ENCODE data around the gene FMNL2.

The FMNL2 gene

DNA sequence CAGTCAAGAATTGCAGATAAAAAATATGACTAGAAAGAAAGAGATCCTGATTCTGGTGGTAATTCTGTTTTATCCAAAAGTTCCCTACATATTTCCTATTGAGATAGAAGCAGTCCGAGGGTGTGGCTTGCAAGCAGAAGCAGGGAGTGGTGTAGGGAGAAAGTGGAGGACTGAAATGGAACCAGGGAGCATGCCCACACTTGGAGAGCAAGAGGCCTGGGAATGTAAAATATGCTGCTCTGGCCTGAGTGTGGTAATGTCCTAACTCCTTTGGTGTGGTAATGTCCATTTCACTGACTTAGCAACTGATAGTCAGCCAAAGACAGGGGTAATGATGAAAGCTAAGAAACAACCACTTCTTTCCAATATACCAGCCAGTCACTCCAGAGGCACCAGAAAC lies 30.1 kb upstream of the FMNL2 start:
- no peak overlapping the region for H2AFZ ChIP-seq (ENCODE audit: low read length)
- H3F3A ChIP-seq (ENCODE audit: insufficient read depth, low read length) = no peaks in the 10 kb centered on the region
- H3K4me1 ChIP-seq (ENCODE audit: low read length) = no peaks in the 10 kb centered on the region
- no peaks in the 10 kb centered on the region for H4K20me1 ChIP-seq (ENCODE audit: insufficient read depth, low read length)
- H3K4me3 ChIP-seq (ENCODE audit: low read length) = no peak overlapping the region
- TF ChIP-seq, protein P1, sequence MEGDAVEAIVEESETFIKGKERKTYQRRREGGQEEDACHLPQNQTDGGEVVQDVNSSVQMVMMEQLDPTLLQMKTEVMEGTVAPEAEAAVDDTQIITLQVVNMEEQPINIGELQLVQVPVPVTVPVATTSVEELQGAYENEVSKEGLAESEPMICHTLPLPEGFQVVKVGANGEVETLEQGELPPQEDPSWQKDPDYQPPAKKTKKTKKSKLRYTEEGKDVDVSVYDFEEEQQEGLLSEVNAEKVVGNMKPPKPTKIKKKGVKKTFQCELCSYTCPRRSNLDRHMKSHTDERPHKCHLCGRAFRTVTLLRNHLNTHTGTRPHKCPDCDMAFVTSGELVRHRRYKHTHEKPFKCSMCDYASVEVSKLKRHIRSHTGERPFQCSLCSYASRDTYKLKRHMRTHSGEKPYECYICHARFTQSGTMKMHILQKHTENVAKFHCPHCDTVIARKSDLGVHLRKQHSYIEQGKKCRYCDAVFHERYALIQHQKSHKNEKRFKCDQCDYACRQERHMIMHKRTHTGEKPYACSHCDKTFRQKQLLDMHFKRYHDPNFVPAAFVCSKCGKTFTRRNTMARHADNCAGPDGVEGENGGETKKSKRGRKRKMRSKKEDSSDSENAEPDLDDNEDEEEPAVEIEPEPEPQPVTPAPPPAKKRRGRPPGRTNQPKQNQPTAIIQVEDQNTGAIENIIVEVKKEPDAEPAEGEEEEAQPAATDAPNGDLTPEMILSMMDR (IDR thresholded peaks at IDR 0.05; ENCODE audit: low read length) = no peak
- no peak for TF ChIP-seq EZH2 (optimal IDR thresholded peaks at IDR 0.05; ENCODE audit: low read depth, low read length)
- TF ChIP-seq EZH2phosphoT487 (IDR thresholded peaks at IDR 0.05; ENCODE audit: low read length) = no peak
- no peaks in the 10 kb centered on the region for H3K9me2 ChIP-seq (replicated peaks; ENCODE audit: insufficient read depth, low read length)
- no peaks in the 10 kb centered on the region for H3K36me3 ChIP-seq (replicated peaks; ENCODE audit: insufficient read depth, low read length)
- no peaks in the 10 kb centered on the region for H3K9me3 ChIP-seq (replicated peaks; ENCODE audit: insufficient read depth, low read length)
- H3K4me2 ChIP-seq (ENCODE audit: low read depth, low read length) = no peak overlapping the region
- H3K79me2 ChIP-seq (ENCODE audit: low read length) = no peaks in the 10 kb centered on the region
- H3K9ac ChIP-seq (ENCODE audit: low read length) = no peak overlapping the region
- no peak for DNase-seq
- no peaks in the 10 kb centered on the region for H3K27me3 ChIP-seq (replicated peaks; ENCODE audit: insufficient read depth, low read length)
- H3K27ac ChIP-seq (ENCODE audit: low read length) = no peak overlapping the region

DNA sequence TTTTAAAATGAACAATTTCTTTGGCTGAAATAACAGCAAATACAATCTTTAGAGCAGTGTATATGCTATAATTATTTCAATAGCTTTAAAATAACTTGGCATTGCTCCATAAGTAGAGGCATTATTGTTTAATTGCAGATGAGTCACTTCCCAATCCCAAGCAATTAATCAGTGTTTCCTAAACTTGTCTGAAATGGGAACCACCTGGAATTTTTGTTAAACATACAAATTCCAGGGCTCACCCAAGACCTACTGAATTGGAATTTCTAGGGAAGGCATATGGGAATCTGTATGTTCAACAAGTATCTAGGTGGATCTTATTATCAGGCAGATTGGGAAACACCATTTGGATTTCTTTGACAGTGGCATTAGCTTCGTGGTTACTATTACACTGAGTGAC lies 27.1 kb upstream of the FMNL2 start:
- Histone ChIP-seq H3K9me3 (replicated peaks; ENCODE audit: insufficient read depth, low read length) (no peaks in the 10 kb centered on the region), H3K9me2 (replicated peaks; ENCODE audit: insufficient read depth, low read length) (no peaks in the 10 kb centered on the region), H3K36me3 (replicated peaks; ENCODE audit: insufficient read depth, low read length) (no peaks in the 10 kb centered on the region), H3K9ac (ENCODE audit: low read length) (no peak overlapping the region), H3K4me2 (ENCODE audit: low read depth, low read length) (no peak overlapping the region), H3K79me2 (ENCODE audit: low read length) (no peaks in the 10 kb centered on the region), H3K4me3 (ENCODE audit: low read length) (no peak overlapping the region), H3K27me3 (replicated peaks; ENCODE audit: insufficient read depth, low read length) (no peaks in the 10 kb centered on the region), H3F3A (ENCODE audit: insufficient read depth, low read length) (no peaks in the 10 kb centered on the region), H3K27ac (ENCODE audit: low read length) (no peak overlapping the region), H3K4me1 (ENCODE audit: low read length) (no peaks in the 10 kb centered on the region), H2AFZ (ENCODE audit: low read length) (no peak overlapping the region), H4K20me1 (ENCODE audit: insufficient read depth, low read length) (no peaks in the 10 kb centered on the region)
- no peak for DNase-seq
- no peak for TF ChIP-seq EZH2phosphoT487 (IDR thresholded peaks at IDR 0.05; ENCODE audit: low read length)
- TF ChIP-seq, protein P1 (IDR thresholded peaks at IDR 0.05; ENCODE audit: low read length) = no peak

DNA sequence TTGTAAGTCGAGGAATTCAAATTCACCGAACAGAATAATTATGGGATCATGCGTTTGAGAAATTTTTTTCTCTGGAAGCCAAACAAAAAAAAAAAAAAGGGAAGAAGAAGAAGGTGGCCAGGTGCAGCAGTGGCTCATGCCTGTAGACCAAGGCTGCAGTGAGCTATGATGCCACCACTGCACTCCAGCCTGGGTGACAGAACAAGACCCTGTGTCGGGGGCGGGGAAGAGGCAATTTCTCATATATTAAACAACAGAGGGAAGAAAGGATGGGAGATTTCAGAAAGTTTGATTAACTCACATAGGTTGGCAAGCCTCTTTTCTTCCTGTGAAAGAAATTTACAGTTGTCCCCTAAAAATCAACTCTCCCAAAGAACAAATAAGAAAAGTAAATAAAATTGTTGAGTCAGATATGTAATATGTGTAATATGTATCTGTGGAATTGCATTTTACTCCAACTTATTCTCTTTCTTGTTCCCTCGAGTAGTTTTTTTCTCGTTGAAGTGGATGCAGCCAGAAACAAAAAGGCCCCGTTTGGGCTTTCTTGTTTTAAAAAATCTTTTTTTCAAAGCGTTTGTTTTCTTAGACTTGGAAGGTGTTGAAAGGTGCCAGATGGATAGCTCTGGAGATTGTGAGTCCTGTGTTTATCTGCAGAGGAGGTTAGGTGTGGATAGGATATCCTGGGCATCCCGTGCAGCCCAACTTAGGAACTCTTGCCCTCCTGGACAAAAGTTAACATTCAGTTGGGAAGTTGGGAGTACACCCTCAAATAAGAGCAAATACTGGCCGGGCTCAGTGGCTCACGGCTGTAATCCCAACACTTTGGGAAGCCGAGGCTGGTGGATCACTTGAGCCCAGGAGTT lies 25.4 kb upstream of the FMNL2 start:
- Histone ChIP-seq H3K9me2 (replicated peaks; ENCODE audit: insufficient read depth, low read length) (no peaks in the 10 kb centered on the region), H3K36me3 (replicated peaks; ENCODE audit: insufficient read depth, low read length) (no peaks in the 10 kb centered on the region), H3F3A (ENCODE audit: insufficient read depth, low read length) (no peaks in the 10 kb centered on the region), H3K79me2 (ENCODE audit: low read length) (no peaks in the 10 kb centered on the region), H3K4me2 (ENCODE audit: low read depth, low read length) (no peak overlapping the region), H3K9me3 (replicated peaks; ENCODE audit: insufficient read depth, low read length) (no peaks in the 10 kb centered on the region), H3K27ac (ENCODE audit: low read length) (no peak overlapping the region), H4K20me1 (ENCODE audit: insufficient read depth, low read length) (no peaks in the 10 kb centered on the region), H3K4me1 (ENCODE audit: low read length) (no peaks in the 10 kb centered on the region), H3K27me3 (replicated peaks; ENCODE audit: insufficient read depth, low read length) (no peaks in the 10 kb centered on the region), H2AFZ (ENCODE audit: low read length) (no peak overlapping the region), H3K9ac (ENCODE audit: low read length) (no peak overlapping the region), H3K4me3 (ENCODE audit: low read length) (no peak overlapping the region)
- DNase-seq = no peak
- no peak for TF ChIP-seq EZH2 (optimal IDR thresholded peaks at IDR 0.05; ENCODE audit: low read depth, low read length)
- TF ChIP-seq, protein P1 (IDR thresholded peaks at IDR 0.05; ENCODE audit: low read length) = no peak

Measured in MM.1S (cell line).